GM19193 (cell line): Measurements from ENCODE around the gene LHFPL3.

Experiments used
- POLR2A ChIP-seq: IDR thresholded peaks from 4 replicates; pipeline ENCODE4 v1.6.1; 2011; ENCODE audit not compliant: insufficient read depth, insufficient read length; ENCODE audit errors: extremely low read depth

Gene LHFPL3

GRCh38 chr7:104801022-104801421, 472.6 kb downstream of the LHFPL3 start:
- no peak for TF ChIP-seq POLR2A

GRCh38 chr7:104803931-104804330, 475.5 kb downstream of the LHFPL3 start:
- no peak for TF ChIP-seq POLR2A

GRCh38 chr7:104804696-104805095, 476.3 kb downstream of the LHFPL3 start:
- TF ChIP-seq POLR2A = no peak

GRCh38 chr7:104805449-104806317, 477.3 kb downstream of the LHFPL3 start:
- TF ChIP-seq POLR2A = no peak

- TF ChIP-seq POLR2A = no peak
These were observed 479.3 kb downstream of the LHFPL3 start for GRCh38 chr7:104807671-104808070.

GRCh38 chr7:104809906-104810305, 481.5 kb downstream of the LHFPL3 start:
- no peak for TF ChIP-seq POLR2A

GRCh38 chr7:104814126-104814525, 485.7 kb downstream of the LHFPL3 start:
- TF ChIP-seq POLR2A = no peak

- TF ChIP-seq POLR2A = no peak
These were observed 486.4 kb downstream of the LHFPL3 start for GRCh38 chr7:104814671-104815400.

GRCh38 chr7:104816537-104816936, 488.1 kb downstream of the LHFPL3 start:
- TF ChIP-seq POLR2A = no peak

- TF ChIP-seq POLR2A = no peak
These were observed 490.8 kb downstream of the LHFPL3 start for GRCh38 chr7:104818961-104819880.

GRCh38 chr7:104820836-104821535, 492.6 kb downstream of the LHFPL3 start:
- no peak for TF ChIP-seq POLR2A

- no peak for TF ChIP-seq POLR2A
These were observed 494.8 kb downstream of the LHFPL3 start for GRCh38 chr7:104823177-104823576.

GRCh38 chr7:104825099-104825498, 496.7 kb downstream of the LHFPL3 start:
- TF ChIP-seq POLR2A = no peak

- TF ChIP-seq POLR2A = no peak
These were observed 497.7 kb downstream of the LHFPL3 start for GRCh38 chr7:104826135-104826534.
